GM23248 (cell line): ENCODE measurements around the gene OR2A25. TPM values are rescaled to one million over a fixed set of nuclear protein-coding genes. Genes with fewer than 3 reads are reported as not detected.

Experiments used
- DNase-seq: peaks from one replicate; pipeline ENCODE4 v3.0.0-alpha.2; 2015
- H2AFZ ChIP-seq: fragments of 200-600 bp; sonication (generic); 2 replicates; pipeline ENCODE4 v1.6.1; 2016; ENCODE audit warnings: antibody characterized with exemption
- H3F3A ChIP-seq: fragments of 200-600 bp; sonication (generic); 2 replicates; pipeline ENCODE4 v1.6.1; 2016; ENCODE audit warnings: mild to moderate bottlenecking, antibody characterized with exemption, mixed run types; ENCODE audit not compliant: insufficient read depth
- H3K27ac ChIP-seq: fragments of 200-600 bp; sonication (generic); 2 replicates; pipeline ENCODE4 v1.5.1; 2016; ENCODE audit warnings: mild to moderate bottlenecking
- H3K27me3 ChIP-seq: fragments of 200-600 bp; sonication (generic); replicated peaks from 2 replicates; pipeline ENCODE4 v1.6.1; 2016; ENCODE audit warnings: mild to moderate bottlenecking; ENCODE audit not compliant: insufficient read depth
- H3K36me3 ChIP-seq: fragments of 200-600 bp; sonication (generic); 2 replicates; pipeline ENCODE4 v1.6.1; 2016; ENCODE audit warnings: low read depth, mild to moderate bottlenecking
- H3K4me1 ChIP-seq: fragments of 200-600 bp; sonication (generic); 2 replicates; pipeline ENCODE4 v1.6.1; 2016; ENCODE audit warnings: mild to moderate bottlenecking; ENCODE audit not compliant: insufficient read depth
- H3K4me2 ChIP-seq: fragments of 200-600 bp; sonication (generic); one replicate; pipeline ENCODE4 v1.6.1; 2016; ENCODE audit warnings: mild to moderate bottlenecking; ENCODE audit not compliant: unreplicated experiment
- H3K4me3 ChIP-seq: fragments of 200-600 bp; sonication (generic); 2 replicates; pipeline ENCODE4 v1.5.1; 2016; ENCODE audit warnings: mild to moderate bottlenecking
- H3K79me2 ChIP-seq: fragments of 200-600 bp; sonication (generic); 2 replicates; pipeline ENCODE4 v1.6.1; 2016; ENCODE audit warnings: mild to moderate bottlenecking; ENCODE audit not compliant: insufficient read depth
- H3K9ac ChIP-seq: fragments of 200-600 bp; sonication (generic); 2 replicates; pipeline ENCODE4 v1.6.1; 2016; ENCODE audit warnings: mild to moderate bottlenecking
- H3K9me2 ChIP-seq: fragments of 200-600 bp; sonication (generic); 2 replicates; pipeline ENCODE4 v1.6.1; 2016; ENCODE audit warnings: mixed run types, mild to moderate bottlenecking, moderate library complexity; ENCODE audit not compliant: insufficient read depth
- H3K9me3 ChIP-seq: fragments of 200-600 bp; sonication (generic); one replicate; pipeline ENCODE4 v1.6.1; 2017; ENCODE audit warnings: low read depth
- H4K20me1 ChIP-seq: fragments of 200-600 bp; sonication (generic); 2 replicates; pipeline ENCODE4 v1.6.0; 2016; ENCODE audit not compliant: insufficient read depth
- EZH2 ChIP-seq: fragments of 200-600 bp; sonication (generic); IDR thresholded peaks from 2 replicates; pipeline ENCODE4 v1.6.1; 2018; ENCODE audit warnings: antibody characterized with exemption, mild to moderate bottlenecking; ENCODE audit not compliant: insufficient read depth, poor library complexity, severe bottlenecking
- EZH2phosphoT487 ChIP-seq: fragments of 200-600 bp; sonication (generic); IDR thresholded peaks from 2 replicates; pipeline ENCODE4 v1.6.1; 2018; ENCODE audit warnings: antibody characterized with exemption, moderate library complexity, mild to moderate bottlenecking, low read depth; ENCODE audit not compliant: insufficient read depth
- WGBS, 2 experiments: methylation state at CpG; one replicate each; pipeline ENCODE4 v1.1.6; 2015 to 2017; ENCODE audit warnings: low lambda C conversion rate in 2 of 2, low coverage in 1 of 2; ENCODE audit errors: missing lambda C conversion rate in 2 of 2; 5-methylcytosine and 5-hydroxymethylcytosine counted together
- in situ Hi-C: fragments of 300-500 bp; cut with MboI; formaldehyde crosslinking; loops from 2 replicates; pipeline ENCODE4 v1.15.0; 2020
- polyA plus RNA-seq: library from polyadenylated mRNA; unstranded; fragments of >200 nt; fragmentation: Nextera tagmentation; extraction: Ambion mirVana; gene quantifications from 2 replicates; pipeline ENCODE4 v1.2.1, GENCODE V29; 2016
- total RNA-seq: library from RNA; depleted of rRNA; stranded (reverse); fragments of >200 nt; shearing (Covaris generic); gene quantifications from 2 replicates; pipeline ENCODE4 v1.2.3, GENCODE V29; 2014

Gene OR2A25
- total and polyA plus RNA-seq, 2 experiments from 2014 or later = not detected

GRCh38 chr7:144036302-144036885, 33.2 kb upstream of the OR2A25 start:
- H3K9me3 ChIP-seq = no peaks in the 10 kb centered on the region
- H3F3A ChIP-seq = no peaks in the 10 kb centered on the region
- WGBS, 2 experiments = 92 to 100% methylated on average over 1 of the region's 1 CpG
- in situ Hi-C loops = no loop called here
- H3K4me2 ChIP-seq = no peak overlapping the region
- DNase-seq = no peak
- no peaks in the 10 kb centered on the region for H3K36me3 ChIP-seq
- no peak overlapping the region for H2AFZ ChIP-seq
- H3K9me2 ChIP-seq = no peaks in the 10 kb centered on the region
- H3K27ac ChIP-seq = no peak overlapping the region
- H3K9ac ChIP-seq = no peak overlapping the region
- TF ChIP-seq EZH2 (no peak), EZH2phosphoT487 (no peak)
- no peak overlapping the region for H3K4me3 ChIP-seq
- H3K27me3 ChIP-seq = no peaks in the 10 kb centered on the region
- H3K4me1 ChIP-seq = no peaks in the 10 kb centered on the region
- H4K20me1 ChIP-seq = no peaks in the 10 kb centered on the region
- H3K79me2 ChIP-seq = no peaks in the 10 kb centered on the region

DNA sequence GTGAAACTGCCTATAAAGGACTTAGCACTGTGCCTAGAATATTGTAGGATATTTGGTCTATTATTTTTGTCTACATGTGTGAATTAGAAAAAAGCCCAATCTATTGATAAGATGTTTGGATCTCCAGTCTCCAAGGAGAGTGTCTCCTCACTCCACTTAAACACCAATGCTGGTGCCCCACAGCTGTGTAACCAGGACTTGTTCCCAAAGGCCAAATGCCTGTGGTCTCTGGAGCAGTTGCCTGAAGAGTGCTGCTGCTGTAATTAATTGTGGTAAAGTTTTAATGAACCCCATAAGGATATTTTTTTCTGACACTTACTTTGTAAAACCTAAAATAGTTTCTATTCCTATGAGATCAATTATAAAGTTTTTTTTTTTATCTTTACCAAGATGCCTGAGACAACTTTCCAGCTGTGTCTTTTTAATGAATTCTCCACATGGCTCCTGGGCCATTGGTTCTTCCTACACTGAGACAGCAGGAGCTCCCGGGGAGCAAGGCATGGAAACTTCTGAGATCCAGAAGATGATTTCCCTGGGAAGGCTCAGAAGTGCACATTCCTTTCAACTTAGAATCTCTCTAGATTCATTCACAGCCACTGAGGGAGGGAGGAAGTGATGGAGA, 32.1 kb upstream of the OR2A25 start:
- Histone ChIP-seq H3K79me2 (no peaks in the 10 kb centered on the region), H3K27me3 (0 out of 2 replicates have a peak, but pooled peaks cover 6% of the 10 kb centered on the region), H3K4me3 (no peak overlapping the region), H3K4me2 (no peak overlapping the region), H3K9me2 (no peaks in the 10 kb centered on the region), H2AFZ (no peak overlapping the region), H3K27ac (no peak overlapping the region), H4K20me1 (no peaks in the 10 kb centered on the region), H3K4me1 (no peaks in the 10 kb centered on the region), H3K9ac (no peak overlapping the region), H3F3A (no peaks in the 10 kb centered on the region), H3K9me3 (no peaks in the 10 kb centered on the region), H3K36me3 (no peaks in the 10 kb centered on the region)
- in situ Hi-C loops = no loop called here
- WGBS, 2 experiments = 4 to 6% methylated on average over 1 of the region's 1 CpG
- peak; percentile 13 for DNase-seq
- no peak for TF ChIP-seq EZH2phosphoT487
- no peak for TF ChIP-seq EZH2

- no peak overlapping the region for H2AFZ ChIP-seq
- WGBS, 2 experiments = 66 to 76% methylated on average over 4 of the region's 4 CpGs
- no peaks in the 10 kb centered on the region for H3K36me3 ChIP-seq
- H3K4me2 ChIP-seq = no peak overlapping the region
- no peaks in the 10 kb centered on the region for H3F3A ChIP-seq
- TF ChIP-seq EZH2 (no peak), EZH2phosphoT487 (no peak)
- in situ Hi-C loops = no loop called here
- no peak overlapping the region for H3K4me3 ChIP-seq
- H3K27me3 ChIP-seq = 0 out of 2 replicates have a peak, but pooled peaks cover 13% of the 10 kb centered on the region
- H4K20me1 ChIP-seq = no peaks in the 10 kb centered on the region
- no peaks in the 10 kb centered on the region for H3K9me2 ChIP-seq
- no peak overlapping the region for H3K27ac ChIP-seq
- H3K9me3 ChIP-seq = no peaks in the 10 kb centered on the region
- DNase-seq = no peak
- H3K79me2 ChIP-seq = no peaks in the 10 kb centered on the region
- H3K9ac ChIP-seq = no peak overlapping the region
- no peaks in the 10 kb centered on the region for H3K4me1 ChIP-seq
Measured at GRCh38 chr7:144038887-144039286, 30.7 kb upstream of the OR2A25 start.

DNA sequence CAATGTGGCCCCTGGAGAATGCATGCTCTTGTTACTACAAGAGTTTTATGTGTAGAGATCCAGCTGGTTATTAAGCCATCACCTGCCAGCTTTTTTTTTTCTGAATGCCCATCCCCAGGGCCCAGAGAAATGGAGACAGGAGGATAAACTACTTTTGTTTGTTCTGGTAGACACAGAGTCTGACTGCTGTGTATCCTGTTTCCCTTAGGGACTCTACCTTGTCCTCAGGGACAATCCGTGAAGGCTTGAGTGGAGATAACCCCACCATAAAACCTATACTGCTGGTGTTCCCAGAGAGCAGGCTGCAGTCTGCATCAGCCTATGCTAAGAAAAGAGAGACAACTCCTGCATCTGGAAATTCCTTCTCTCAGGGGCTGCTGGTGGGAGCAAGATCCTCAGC, 21.0 kb upstream of the OR2A25 start, which contains the start of gene OR2A5:
TSS of gene OR2A5 (plus strand) at position 301 of the 400 bp plus-strand sequence. CDS start 1,454 bp downstream, outside the sequence.
- Histone ChIP-seq H3K9me2 (no peaks in the 10 kb centered on the region), H3K27ac (no peak within 1 kb of the TSS), H3K9ac (no peak within 1 kb of the TSS), H3K79me2 (no peaks in the 10 kb centered on the region), H3K27me3 (no peaks in the 10 kb centered on the region), H2AFZ (no peak within 1 kb of the TSS), H3K4me2 (no peak within 1 kb of the TSS), H3K4me1 (no peaks in the 10 kb centered on the region), H3K9me3 (no peaks in the 10 kb centered on the region), H3K4me3 (no peak within 1 kb of the TSS), H3K36me3 (no peaks in the 10 kb centered on the region), H4K20me1 (no peaks in the 10 kb centered on the region), H3F3A (no peaks in the 10 kb centered on the region)
- in situ Hi-C loops = no loop called here
- DNase-seq = no peak
- 0 to 4% methylated on average over 1 of the region's 1 CpG for WGBS, 2 experiments
- TF ChIP-seq EZH2 (no peak), EZH2phosphoT487 (no peak)
